ENCODE measurements around the gene PSMF1. TPM values are rescaled to one million over a fixed set of nuclear protein-coding genes. Genes with fewer than 3 reads are reported as not detected.
"Not testable (repeated sequence)": the region's sequence is repeated elsewhere in the genome, so short reads cannot be mapped to it uniquely, and the experiment has no call there.

Gene PSMF1
- total and polyA plus RNA-seq, 4 donors: 43.6 to 126 (median 83.8) TPM

DNA sequence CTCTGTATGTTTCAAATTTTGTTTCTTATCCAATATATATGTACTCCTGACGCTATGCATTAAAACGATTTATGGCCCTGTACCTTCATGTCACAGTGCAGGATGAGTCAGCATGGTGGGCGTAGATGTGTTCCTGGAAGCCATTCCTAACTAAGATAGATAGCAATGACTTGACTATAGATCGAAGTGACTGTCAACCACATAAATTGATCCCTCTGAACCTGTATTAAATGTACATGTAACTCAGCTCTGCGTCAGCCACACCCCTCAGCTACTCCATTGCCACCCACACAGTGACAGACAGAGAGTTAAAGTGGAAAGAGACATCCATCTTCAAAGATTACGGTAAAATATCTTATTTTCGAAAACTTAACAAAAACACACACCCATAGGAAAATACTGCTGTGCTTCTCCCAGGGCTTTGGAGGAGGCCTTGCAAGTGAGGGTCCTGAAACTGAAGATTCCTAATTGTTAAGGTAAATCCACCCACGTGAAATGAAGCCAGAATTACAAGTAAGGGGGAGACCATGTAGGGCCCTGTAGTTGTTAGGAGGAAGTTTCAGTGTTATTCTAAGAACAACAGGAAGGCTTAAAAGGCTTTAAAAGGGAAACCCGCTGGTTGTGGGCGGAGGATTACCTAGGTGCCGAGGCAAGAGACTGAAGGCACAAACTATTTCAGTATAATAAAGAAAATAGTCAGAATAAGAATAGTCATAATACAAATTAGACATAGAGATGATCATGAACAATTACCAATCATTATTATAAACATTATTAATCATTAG lies 97.2 kb downstream of the PSMF1 start:
- H3K27me3 ChIP-seq (ENCODE audit: control insufficient read depth in 4 of 4, insufficient read depth in 4 of 4, low read length in 3 of 4): no peaks in the 10 kb centered on the region
- H3K36me3 ChIP-seq (ENCODE audit: control insufficient read depth in 4 of 4, insufficient read depth in 3 of 4, low read depth in 1 of 4, low read length in 3 of 4): no peaks in the 10 kb centered on the region
- no peak overlapping the region for H3K27ac ChIP-seq (ENCODE audit: low read depth in 1 of 2, low read length in 2 of 2)
- DNase-seq (ENCODE audit: low spot score): peak; percentile 33
- H3K9ac ChIP-seq (ENCODE audit: low read depth in 1 of 2, low read length in 2 of 2): no peak overlapping the region
- H3K9me3 ChIP-seq (ENCODE audit: control insufficient read depth in 4 of 4, low read length in 3 of 4): no peaks in the 10 kb centered on the region
- H3K4me1 ChIP-seq (ENCODE audit: control insufficient read depth in 4 of 4, insufficient read depth in 4 of 4, low read length in 3 of 4): no peaks in the 10 kb centered on the region
- TF ChIP-seq FOXA1 (IDR thresholded peaks at IDR 0.05) (no peak), HNF4G (IDR thresholded peaks at IDR 0.05) (no peak), NR2F2 (IDR thresholded peaks at IDR 0.05) (no peak), FOXA2 (IDR thresholded peaks at IDR 0.05) (no peak)
- TF ChIP-seq, protein P1, sequence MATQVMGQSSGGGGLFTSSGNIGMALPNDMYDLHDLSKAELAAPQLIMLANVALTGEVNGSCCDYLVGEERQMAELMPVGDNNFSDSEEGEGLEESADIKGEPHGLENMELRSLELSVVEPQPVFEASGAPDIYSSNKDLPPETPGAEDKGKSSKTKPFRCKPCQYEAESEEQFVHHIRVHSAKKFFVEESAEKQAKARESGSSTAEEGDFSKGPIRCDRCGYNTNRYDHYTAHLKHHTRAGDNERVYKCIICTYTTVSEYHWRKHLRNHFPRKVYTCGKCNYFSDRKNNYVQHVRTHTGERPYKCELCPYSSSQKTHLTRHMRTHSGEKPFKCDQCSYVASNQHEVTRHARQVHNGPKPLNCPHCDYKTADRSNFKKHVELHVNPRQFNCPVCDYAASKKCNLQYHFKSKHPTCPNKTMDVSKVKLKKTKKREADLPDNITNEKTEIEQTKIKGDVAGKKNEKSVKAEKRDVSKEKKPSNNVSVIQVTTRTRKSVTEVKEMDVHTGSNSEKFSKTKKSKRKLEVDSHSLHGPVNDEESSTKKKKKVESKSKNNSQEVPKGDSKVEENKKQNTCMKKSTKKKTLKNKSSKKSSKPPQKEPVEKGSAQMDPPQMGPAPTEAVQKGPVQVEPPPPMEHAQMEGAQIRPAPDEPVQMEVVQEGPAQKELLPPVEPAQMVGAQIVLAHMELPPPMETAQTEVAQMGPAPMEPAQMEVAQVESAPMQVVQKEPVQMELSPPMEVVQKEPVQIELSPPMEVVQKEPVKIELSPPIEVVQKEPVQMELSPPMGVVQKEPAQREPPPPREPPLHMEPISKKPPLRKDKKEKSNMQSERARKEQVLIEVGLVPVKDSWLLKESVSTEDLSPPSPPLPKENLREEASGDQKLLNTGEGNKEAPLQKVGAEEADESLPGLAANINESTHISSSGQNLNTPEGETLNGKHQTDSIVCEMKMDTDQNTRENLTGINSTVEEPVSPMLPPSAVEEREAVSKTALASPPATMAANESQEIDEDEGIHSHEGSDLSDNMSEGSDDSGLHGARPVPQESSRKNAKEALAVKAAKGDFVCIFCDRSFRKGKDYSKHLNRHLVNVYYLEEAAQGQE (IDR thresholded peaks at IDR 0.05): no peak
- TF ChIP-seq, protein P2, sequence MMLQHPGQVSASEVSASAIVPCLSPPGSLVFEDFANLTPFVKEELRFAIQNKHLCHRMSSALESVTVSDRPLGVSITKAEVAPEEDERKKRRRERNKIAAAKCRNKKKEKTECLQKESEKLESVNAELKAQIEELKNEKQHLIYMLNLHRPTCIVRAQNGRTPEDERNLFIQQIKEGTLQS (IDR thresholded peaks at IDR 0.05): no peak
- 75% methylated on average over 11 of the region's 11 CpGs for WGBS
- H3K4me3 ChIP-seq (ENCODE audit: low read depth in 1 of 3, low read length in 3 of 3): no peak overlapping the region

DNA sequence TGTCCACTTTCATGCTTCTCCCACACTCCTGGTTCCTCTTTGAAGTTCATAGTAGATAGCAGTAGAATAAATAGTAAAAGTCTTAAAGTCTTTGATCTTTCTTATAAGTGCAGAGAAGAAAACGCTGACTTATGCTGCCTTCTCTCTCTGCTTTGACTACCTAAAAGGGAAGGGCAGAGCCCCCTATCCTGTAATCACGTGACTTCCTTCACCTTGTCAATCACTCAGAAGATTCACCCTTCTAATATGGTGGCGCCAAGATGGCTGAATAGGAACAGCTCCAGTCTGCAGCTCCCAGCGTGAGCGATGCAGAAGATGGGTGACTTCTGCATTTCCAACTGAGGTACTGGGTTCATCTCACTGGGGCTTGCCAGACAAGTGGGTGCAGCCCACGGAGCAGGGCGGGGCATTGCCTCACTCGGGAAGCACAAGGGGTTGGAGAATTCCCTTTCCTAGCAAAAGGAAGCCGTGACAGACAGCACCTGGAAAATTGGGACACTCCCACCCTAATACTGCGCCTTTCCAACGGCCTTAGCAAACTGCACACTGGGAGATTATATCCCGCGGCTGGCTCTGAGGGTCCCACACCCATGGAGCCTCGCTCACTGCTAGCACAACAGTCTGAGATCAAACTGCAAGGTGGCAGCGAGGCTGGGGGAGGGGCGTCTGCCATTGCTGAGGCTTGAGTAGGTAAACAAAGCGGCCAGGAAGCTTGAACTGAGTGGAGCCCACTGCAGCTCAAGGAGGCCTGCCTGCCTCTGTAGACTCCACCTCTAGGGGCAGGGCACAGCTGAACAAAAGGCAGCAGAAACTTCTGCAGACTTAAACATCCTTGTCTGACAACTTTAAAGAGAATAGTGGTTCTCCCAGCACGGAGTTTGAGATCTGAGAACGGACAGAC lies 98.4 kb downstream of the PSMF1 start:
- not testable (repeated sequence) for H3K9me3 ChIP-seq (ENCODE audit: control insufficient read depth in 4 of 4, low read length in 3 of 4); H3K36me3 ChIP-seq (ENCODE audit: control insufficient read depth in 4 of 4, insufficient read depth in 3 of 4, low read depth in 1 of 4, low read length in 3 of 4); H3K9ac ChIP-seq (ENCODE audit: low read depth in 1 of 2, low read length in 2 of 2); H3K4me3 ChIP-seq (ENCODE audit: low read depth in 1 of 3, low read length in 3 of 3); H3K27me3 ChIP-seq (ENCODE audit: control insufficient read depth in 4 of 4, insufficient read depth in 4 of 4, low read length in 3 of 4); H3K27ac ChIP-seq (ENCODE audit: low read depth in 1 of 2, low read length in 2 of 2); H3K4me1 ChIP-seq (ENCODE audit: control insufficient read depth in 4 of 4, insufficient read depth in 4 of 4, low read length in 3 of 4)
- peak; percentile 30 for DNase-seq (ENCODE audit: low spot score)
- WGBS: 75% methylated on average over 19 of the region's 19 CpGs

Other genes with a start within 250 kb of the PSMF1 start
- gene ANGPT4, start 202.3 kb upstream of the PSMF1 start, total RNA-seq: under 1 TPM; 0.05 to 0.08 TPM
- under 1 TPM; 0.07 to 0.13 TPM for gene ANGPT4, start 202.3 kb upstream of the PSMF1 start, polyA plus RNA-seq
- gene RSPO4, start 116.3 kb upstream of the PSMF1 start, total RNA-seq: not detected
- gene RSPO4, start 116.3 kb upstream of the PSMF1 start, polyA plus RNA-seq: not detected
- gene TMEM74B, start 66.4 kb downstream of the PSMF1 start, total RNA-seq: 1 to 10 TPM in 1 of 2 donors, under 1 TPM in 1; 0.42 to 3.4 TPM
- under 1 TPM; 0.14 to 0.76 TPM for gene TMEM74B, start 66.4 kb downstream of the PSMF1 start, polyA plus RNA-seq
- under 1 TPM; 0.14 to 0.42 TPM for gene C20orf202, start 84.9 kb downstream of the PSMF1 start, total RNA-seq
- gene C20orf202, start 84.9 kb downstream of the PSMF1 start, polyA plus RNA-seq: under 1 TPM; 0.07 to 0.10 TPM
- not detected for gene RAD21L1, start 107.4 kb downstream of the PSMF1 start, total RNA-seq
- not detected for gene RAD21L1, start 107.4 kb downstream of the PSMF1 start, polyA plus RNA-seq
- gene SNPH, start 147.7 kb downstream of the PSMF1 start, total RNA-seq: under 1 TPM; 0.28 to 0.50 TPM
- under 1 TPM; 0.04 to 0.14 TPM for gene SNPH, start 147.7 kb downstream of the PSMF1 start, polyA plus RNA-seq
- 1 to 10 TPM; 1.9 to 3.6 TPM for gene SDCBP2, start 210.5 kb downstream of the PSMF1 start, total RNA-seq
- gene SDCBP2, start 210.5 kb downstream of the PSMF1 start, polyA plus RNA-seq: 1 to 10 TPM; 5.8 to 6.1 TPM